Fibroblast of mammary gland (primary cell): ENCODE results near the gene BSDC1.
"Not testable (repeated sequence)": the region's sequence is repeated elsewhere in the genome, so short reads cannot be mapped to it uniquely, and the experiment has no call there.

Source experiments
- DNase-seq: peaks from one replicate; pipeline ENCODE4 v3.0.0-alpha.2; 2010; ENCODE audit warnings: low read depth
- H3K4me3 ChIP-seq: 2 replicates; pipeline ENCODE4 v1.5.1; 2011; ENCODE audit warnings: low read depth, mild to moderate bottlenecking, low read length, moderate library complexity; ENCODE audit not compliant: control insufficient read depth
- TF ChIP-seq, protein P1 (sequence below): conservative IDR thresholded peaks from 2 replicates; pipeline ENCODE4 v1.5.1; 2011; ENCODE audit warnings: low read depth, low read length, inconsistent platforms; ENCODE audit not compliant: control insufficient read depth, insufficient read depth

BSDC1 gene, protein sequence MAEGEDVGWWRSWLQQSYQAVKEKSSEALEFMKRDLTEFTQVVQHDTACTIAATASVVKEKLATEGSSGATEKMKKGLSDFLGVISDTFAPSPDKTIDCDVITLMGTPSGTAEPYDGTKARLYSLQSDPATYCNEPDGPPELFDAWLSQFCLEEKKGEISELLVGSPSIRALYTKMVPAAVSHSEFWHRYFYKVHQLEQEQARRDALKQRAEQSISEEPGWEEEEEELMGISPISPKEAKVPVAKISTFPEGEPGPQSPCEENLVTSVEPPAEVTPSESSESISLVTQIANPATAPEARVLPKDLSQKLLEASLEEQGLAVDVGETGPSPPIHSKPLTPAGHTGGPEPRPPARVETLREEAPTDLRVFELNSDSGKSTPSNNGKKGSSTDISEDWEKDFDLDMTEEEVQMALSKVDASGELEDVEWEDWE

DNA sequence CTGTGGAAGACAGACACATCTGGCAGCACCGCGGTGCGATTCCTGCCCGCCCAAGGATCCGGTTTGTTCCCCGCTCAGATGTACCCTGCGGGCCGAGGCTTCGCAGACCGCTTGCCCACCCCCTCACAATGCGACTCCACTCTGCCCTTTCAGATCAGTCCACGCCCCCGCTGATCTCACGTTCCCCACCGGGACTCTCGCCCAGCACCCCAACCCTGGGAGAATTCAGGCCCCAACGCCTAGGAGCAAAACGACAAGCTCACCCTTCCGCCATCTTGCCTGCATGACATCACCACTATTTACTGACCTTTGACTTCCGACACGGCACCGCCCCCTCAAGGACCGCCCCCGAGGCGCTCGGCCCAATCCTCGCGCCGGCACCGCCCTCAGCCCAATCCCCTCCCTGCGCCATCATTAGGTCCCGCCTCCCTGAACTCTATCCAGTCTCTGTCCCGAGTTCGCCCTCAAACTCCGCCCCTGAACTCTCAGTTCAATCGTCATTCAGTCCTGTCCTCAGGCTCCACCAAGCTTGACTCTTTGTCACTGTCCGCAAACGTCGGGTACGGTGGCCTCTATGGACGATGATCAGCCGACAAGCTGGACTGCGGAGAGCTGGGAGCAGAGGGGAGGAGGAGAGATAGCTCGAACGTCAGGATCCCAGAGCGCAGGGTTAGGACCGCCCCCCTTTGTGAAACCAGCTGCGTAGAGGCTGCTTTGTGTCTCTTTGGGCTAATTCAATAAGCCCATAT lies at the start of gene BSDC1:
Gene BSDC1 (minus strand): TSS at position 301 of the 749 bp plus-strand sequence. CDS start 27 bp downstream, at position 274.
- peak; percentile 99 for DNase-seq
- peak within 1 kb of the TSS; percentile 92 for H3K4me3 ChIP-seq
- TF ChIP-seq, protein P1, sequence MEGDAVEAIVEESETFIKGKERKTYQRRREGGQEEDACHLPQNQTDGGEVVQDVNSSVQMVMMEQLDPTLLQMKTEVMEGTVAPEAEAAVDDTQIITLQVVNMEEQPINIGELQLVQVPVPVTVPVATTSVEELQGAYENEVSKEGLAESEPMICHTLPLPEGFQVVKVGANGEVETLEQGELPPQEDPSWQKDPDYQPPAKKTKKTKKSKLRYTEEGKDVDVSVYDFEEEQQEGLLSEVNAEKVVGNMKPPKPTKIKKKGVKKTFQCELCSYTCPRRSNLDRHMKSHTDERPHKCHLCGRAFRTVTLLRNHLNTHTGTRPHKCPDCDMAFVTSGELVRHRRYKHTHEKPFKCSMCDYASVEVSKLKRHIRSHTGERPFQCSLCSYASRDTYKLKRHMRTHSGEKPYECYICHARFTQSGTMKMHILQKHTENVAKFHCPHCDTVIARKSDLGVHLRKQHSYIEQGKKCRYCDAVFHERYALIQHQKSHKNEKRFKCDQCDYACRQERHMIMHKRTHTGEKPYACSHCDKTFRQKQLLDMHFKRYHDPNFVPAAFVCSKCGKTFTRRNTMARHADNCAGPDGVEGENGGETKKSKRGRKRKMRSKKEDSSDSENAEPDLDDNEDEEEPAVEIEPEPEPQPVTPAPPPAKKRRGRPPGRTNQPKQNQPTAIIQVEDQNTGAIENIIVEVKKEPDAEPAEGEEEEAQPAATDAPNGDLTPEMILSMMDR: no peak

DNA sequence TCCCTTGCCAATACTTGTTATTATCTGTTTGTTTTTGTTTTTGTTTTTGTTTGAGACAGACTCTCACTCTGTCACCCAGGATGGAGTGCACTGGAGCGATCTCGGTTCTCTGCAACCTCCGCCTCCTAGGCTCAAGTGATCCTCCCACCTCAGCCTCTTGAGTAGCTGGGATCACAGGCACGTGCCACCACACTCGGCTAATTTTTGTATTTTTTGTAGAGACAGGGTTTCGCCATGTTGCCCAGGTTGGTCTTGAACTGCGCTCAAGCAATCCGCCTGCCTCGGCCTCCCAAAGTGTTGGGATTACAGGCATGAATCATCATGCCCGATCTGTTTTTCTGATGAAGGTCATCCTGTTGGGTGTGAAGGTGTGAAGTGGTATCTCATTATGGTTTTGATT lies 47.2 kb upstream of the BSDC1 start:
- not testable (repeated sequence) for H3K4me3 ChIP-seq, DNase-seq

DNA sequence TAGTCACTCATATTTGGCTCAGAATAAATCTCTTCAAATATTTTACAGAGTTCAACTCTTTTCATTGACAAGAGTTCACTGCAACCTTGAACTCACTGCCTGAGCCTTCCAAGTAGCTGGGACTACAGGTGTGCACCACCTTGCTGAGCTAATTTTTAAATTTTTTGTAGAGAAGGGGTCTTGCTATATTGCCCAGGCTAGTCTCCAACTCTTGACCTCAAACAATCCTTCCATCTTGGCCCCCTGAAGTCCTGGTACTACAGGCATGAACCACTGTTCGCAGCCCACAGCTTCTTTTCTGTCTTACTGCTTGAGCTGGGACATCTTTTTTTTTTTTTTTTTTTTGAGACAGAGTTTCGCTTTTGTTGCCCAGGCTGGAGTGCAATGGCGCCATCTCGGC lies 44.5 kb upstream of the BSDC1 start:
- DNase-seq: not testable (repeated sequence)

DNA sequence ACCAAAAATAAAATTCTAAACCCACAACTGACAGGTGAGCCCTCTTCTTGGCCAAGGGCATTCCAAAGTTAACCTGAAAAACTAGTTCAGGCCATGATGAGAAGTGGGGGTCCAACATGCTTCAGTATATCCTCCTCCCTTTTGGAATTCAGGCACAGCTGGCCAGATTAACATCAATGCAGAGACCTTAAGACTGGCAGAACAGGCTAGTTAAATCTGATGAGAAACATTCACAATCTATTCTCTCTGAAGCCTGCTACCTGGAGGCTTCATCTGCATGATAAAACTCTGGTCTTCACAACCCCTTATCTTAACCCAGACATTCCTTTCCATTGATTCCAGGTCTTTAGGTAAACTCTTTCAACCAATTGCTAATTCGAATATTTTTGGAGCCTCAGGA lies 43.9 kb upstream of the BSDC1 start:
- no peak for DNase-seq
- H3K4me3 ChIP-seq: no peak overlapping the region
- TF ChIP-seq, protein P1: no peak

More for the DNA sequence above, 44.5 kb upstream of the BSDC1 start:
- H3K4me3 ChIP-seq: not testable (repeated sequence)

DNA sequence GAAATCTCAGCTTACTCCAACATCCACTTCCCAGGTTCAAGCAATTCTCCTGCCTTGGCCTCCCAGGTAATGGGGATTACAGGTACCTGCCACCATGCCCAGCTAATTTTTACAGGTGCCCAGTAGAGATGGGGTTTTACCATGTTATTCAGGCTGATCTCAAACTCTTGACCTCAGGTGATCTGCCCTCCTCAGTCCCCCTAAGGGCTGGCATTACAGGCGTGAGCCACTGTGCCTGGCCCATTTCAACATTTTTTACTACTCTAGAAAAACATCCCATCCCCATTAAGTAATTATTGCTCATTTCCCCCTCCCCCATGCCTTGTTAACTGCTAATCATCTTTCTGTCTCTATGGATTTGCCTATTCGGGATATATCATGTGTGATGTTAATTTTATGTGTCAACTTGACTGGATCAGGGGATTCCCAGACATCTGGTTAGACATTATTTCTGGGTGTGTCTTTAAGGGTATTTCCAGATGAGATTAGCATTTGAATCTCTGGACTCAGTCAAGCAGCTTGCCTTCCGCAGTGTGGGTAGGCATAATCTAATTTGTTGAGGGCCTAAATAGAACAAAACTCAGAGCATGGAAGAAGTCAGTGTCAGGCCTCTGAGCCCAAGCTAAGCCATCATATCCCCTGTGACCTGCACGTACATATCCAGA lies 37.6 kb upstream of the BSDC1 start:
- TF ChIP-seq, protein P1: no peak
- H3K4me3 ChIP-seq: no peak overlapping the region
- DNase-seq: no peak

DNA sequence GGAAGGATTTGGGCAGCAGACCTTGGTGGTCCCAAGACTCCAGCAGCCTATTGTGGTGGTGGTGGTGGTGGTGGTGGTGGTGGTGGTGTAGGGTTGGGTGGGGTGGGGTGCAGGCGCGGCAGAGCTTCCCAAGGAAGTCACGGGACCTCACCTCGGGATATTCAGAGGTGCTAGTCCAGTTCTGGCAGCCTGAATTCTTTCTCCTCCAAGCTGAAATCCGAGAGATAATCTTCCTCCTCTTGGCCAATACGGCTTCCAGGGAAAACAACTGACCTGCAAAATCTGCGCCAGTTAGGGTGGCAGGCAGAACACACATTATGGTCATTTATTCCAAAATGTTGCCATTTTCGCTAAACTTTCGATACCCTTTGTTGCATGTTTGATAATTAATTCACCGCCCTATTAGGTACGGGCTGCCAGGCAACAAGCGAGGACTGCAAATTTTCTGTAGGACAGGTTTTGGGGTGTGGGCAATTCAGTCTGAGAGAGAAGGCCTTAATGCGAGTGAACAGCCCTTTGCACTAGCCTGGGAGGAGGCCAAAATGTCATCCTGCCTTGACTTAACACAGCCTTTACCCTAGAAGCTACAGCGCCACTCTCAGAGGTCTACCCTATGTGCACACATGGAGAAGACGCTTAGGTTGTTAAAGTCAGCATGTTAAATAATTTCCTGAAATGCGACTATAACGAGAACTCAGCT lies 33.2 kb upstream of the BSDC1 start:
- TF ChIP-seq, protein P1: no peak
- no peak overlapping the region for H3K4me3 ChIP-seq
- DNase-seq: no peak

DNA sequence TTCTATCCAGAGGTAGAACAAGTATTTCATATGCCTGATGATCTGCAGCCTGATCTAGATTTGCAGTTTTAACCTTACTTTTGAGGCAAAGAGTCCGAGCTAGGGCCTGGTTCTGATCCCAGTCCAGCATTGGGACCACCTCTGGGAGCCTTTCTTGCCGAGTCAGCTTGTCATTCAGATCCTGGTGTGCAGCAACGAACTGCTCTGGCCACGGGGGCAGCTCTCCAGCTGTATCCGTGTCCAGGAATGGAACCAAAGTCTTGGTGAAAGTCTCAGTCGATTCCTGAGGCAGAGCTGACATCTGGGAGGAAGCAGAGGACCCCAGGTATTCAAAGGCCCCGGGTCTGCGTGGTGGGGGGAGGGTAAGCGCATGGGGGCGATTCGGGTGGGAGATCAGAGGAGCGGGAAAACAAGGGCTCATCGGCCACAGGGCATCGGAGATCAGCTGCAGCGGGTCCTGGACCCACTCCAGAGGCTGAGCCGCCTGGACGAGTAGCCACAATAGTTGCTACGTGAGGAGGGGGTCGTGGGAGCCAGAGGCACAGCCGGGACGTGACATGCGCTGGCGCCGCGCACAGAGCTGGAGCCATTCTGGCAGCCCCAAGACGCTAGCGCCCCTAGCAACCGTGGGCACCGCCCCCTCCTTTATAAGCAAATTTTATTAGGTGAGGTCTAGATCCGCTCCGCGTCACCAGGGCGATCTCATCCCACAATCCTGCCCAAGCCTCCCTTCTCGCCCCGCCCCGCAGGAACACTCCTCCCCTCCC lies 32.4 kb upstream of the BSDC1 start:
- no peak overlapping the region for H3K4me3 ChIP-seq
- TF ChIP-seq, protein P1: no peak
- peak; percentile 7 for DNase-seq
